ENCODE measurements around the gene NCK1.

DNA sequence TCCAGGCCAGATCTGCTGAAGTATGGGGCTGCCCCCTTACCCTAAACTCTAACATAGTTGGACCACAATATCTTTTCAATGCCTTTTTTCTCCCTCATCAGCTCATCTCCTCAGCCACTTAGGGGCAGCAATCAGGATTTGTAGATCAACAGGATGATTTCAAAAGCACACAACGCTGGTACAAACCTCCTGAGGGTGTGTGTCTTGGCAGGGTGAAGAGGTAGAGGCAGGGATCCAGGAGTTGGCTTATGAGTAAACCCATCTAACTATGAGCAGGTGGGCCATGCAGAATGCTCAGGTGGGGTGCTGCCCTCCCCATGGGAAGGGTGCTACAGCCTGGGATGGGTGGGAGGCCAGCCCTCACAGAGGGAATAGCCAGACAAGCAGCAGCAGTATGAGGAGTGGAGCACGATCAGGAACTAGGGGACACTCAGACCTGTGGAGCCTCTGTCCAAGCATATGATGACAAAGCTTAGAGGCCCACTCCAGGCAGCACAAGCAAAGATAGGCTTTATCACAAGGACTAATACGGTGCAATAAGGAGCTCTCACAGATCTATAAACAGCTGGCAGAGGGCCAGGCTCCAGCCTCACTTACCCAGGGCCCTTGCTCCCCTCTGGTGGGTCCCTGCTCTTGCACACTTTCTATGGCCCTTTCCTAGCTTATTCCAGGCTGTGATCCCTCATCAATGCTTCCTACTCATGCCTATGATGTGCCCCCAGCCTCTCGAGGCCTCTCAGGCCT lies 127.9 kb downstream of the NCK1 start:
- TF ChIP-seq POLR2A (IDR thresholded peaks at IDR 0.05; ENCODE audit: low read length) (no peak), GATA1 (IDR thresholded peaks at IDR 0.05; ENCODE audit: low read depth, low read length) (no peak)

All from erythroblast (primary cell).